Adrenal gland (tissue), 5 donors: ENCODE measurements around the gene NEDD9.

Experiments used
- POLR2A ChIP-seq, 2 donors: fragments of 450-650 bp; IDR thresholded peaks; one replicate each; pipeline ENCODE4 v1.6.1; 2017; ENCODE audit warnings: antibody characterized with exemption in 2 of 2, mild to moderate bottlenecking in 2 of 2, moderate library complexity in 1 of 2
- TF ChIP-seq, protein P1 (sequence below), 6 experiments: fragments of 450-650 bp in 4 of 6; fragments of 200-600 bp in 2 of 6; sonication (generic) in 1 of 6; IDR thresholded peaks; 1 replicate in 5 of 6; 2 replicates in 1 of 6; pipeline versions ENCODE4 v1.5.1 to v1.8.0; 2016 to 2021; ENCODE audit warnings: antibody characterized with exemption in 6 of 6, mild to moderate bottlenecking in 2 of 6, moderate library complexity in 1 of 6
- donor health status: DM: no; HTN: no; CAD: no.

DNA sequence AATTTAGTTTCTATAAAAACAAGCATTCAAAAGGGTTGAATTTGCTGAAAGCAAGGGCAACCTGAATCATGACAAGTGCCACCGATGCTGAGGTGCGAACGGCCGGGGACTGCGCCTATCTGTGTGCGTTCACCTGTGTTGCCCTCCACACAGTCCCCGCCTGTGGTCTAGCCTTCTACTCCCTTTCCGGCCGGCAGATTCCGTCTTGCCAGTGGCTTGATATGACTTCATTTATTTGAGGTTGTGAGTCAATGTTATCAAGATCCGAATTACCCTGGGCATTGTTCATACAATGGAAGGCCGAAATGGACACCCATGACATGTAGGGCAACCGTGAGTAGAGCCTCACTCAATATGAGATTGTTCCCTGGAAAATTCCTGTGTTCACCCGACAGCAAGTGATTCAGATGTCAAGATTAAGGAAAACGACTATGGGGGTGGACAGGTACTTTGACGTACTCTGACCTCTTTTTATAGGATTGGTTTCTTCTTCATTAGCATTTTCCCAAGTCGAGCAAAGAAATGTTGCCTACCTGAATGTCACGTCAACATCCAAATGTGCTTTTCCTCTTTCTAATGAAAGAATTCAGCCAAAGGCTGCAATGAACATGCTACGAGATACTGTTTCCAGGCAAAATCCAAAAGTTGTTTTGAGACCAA, 41.1 kb upstream of the NEDD9 start:
- TF ChIP-seq, protein P1, sequence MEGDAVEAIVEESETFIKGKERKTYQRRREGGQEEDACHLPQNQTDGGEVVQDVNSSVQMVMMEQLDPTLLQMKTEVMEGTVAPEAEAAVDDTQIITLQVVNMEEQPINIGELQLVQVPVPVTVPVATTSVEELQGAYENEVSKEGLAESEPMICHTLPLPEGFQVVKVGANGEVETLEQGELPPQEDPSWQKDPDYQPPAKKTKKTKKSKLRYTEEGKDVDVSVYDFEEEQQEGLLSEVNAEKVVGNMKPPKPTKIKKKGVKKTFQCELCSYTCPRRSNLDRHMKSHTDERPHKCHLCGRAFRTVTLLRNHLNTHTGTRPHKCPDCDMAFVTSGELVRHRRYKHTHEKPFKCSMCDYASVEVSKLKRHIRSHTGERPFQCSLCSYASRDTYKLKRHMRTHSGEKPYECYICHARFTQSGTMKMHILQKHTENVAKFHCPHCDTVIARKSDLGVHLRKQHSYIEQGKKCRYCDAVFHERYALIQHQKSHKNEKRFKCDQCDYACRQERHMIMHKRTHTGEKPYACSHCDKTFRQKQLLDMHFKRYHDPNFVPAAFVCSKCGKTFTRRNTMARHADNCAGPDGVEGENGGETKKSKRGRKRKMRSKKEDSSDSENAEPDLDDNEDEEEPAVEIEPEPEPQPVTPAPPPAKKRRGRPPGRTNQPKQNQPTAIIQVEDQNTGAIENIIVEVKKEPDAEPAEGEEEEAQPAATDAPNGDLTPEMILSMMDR (IDR thresholded peaks at IDR 0.05), result no peak
- no peak for TF ChIP-seq POLR2A (IDR thresholded peaks at IDR 0.05)
